Mesodermal cell (in vitro differentiated cells): ENCODE results near the gene PNRC1.
A peak's percentile ranks its signal among the peaks of the same experiment; 100 is the strongest.

Source experiments
- H3K27ac ChIP-seq: 2 replicates; pipeline ENCODE4 v1.7.0; 2013; ENCODE audit warnings: mild to moderate bottlenecking, low read depth, low read length, moderate library complexity; ENCODE audit not compliant: severe bottlenecking
- H3K36me3 ChIP-seq: 2 replicates; pipeline ENCODE4 v1.7.1; 2013; ENCODE audit warnings: mild to moderate bottlenecking, low read length, moderate library complexity; ENCODE audit not compliant: control insufficient read depth, insufficient read depth
- H3K4me1 ChIP-seq: one replicate; pipeline ENCODE4 v1.7.1; 2013; ENCODE audit warnings: mild to moderate bottlenecking, low read length; ENCODE audit not compliant: insufficient read depth, control insufficient read depth, poor library complexity, severe bottlenecking
- H3K4me3 ChIP-seq: 2 replicates; pipeline ENCODE4 v1.7.0; 2013; ENCODE audit warnings: low read length, control low read depth, mild to moderate bottlenecking; ENCODE audit not compliant: insufficient read depth, poor library complexity, severe bottlenecking; ENCODE audit errors: extremely low read depth
- H3K9me3 ChIP-seq: 2 replicates; pipeline ENCODE4 v1.7.1; 2013; ENCODE audit warnings: mild to moderate bottlenecking, low read length, moderate library complexity; ENCODE audit not compliant: control insufficient read depth
- WGBS, 2 experiments: methylation state at CpG; one replicate each; pipeline ENCODE4 v1.1.5; 2013; ENCODE audit warnings: missing lambda C conversion rate in 2 of 2; ENCODE audit not compliant: insufficient coverage in 2 of 2; 5-methylcytosine and 5-hydroxymethylcytosine counted together

The PNRC1 gene

GRCh38 chr6:89073840-89074239 lies 6.7 kb upstream of the PNRC1 start:
- 97 to 100% methylated on average over 2 of the region's 2 CpGs for WGBS, 2 experiments
- no peaks in the 10 kb centered on the region for H3K9me3 ChIP-seq
- H3K4me3 ChIP-seq, result no peak overlapping the region
- H3K27ac ChIP-seq, result no peak overlapping the region
- no peaks in the 10 kb centered on the region for H3K36me3 ChIP-seq
- H3K4me1 ChIP-seq, result no peaks in the 10 kb centered on the region

GRCh38 chr6:89079511-89080234 lies 878 bp upstream of the PNRC1 start:
- peak overlapping the region; percentile 98 for H3K27ac ChIP-seq
- peaks cover 25% of the 10 kb centered on the region for H3K36me3 ChIP-seq
- peaks cover 2% of the 10 kb centered on the region for H3K4me1 ChIP-seq
- 0 to 6% methylated on average over 8 to 13 of the region's 20 CpGs for WGBS, 2 experiments
- H3K9me3 ChIP-seq, result no peaks in the 10 kb centered on the region
- H3K4me3 ChIP-seq, result peak overlapping the region; percentile 99

GRCh38 chr6:89081129-89081422 lies 525 bp downstream of the PNRC1 start:
- WGBS, 2 experiments, result 0% methylated on average over 20 to 25 of the region's 36 CpGs
- Histone ChIP-seq H3K27ac (peak overlapping the region; percentile 98), H3K4me1 (peaks cover 2% of the 10 kb centered on the region), H3K9me3 (no peaks in the 10 kb centered on the region), H3K36me3 (peaks cover 37% of the 10 kb centered on the region), H3K4me3 (peak overlapping the region; percentile 99)

- peak overlapping the region; percentile 99 for H3K4me3 ChIP-seq
- 0% methylated on average over 29 to 42 of the region's 69 CpGs for WGBS, 2 experiments
- H3K27ac ChIP-seq, result peak overlapping the region; percentile 98
- H3K4me1 ChIP-seq, result peaks cover 2% of the 10 kb centered on the region
- no peaks in the 10 kb centered on the region for H3K9me3 ChIP-seq
- H3K36me3 ChIP-seq, result peaks cover 37% of the 10 kb centered on the region
Observed at GRCh38 chr6:89081423-89082322, 1.1 kb downstream of the PNRC1 start.

GRCh38 chr6:89082486-89082891 lies 1.9 kb downstream of the PNRC1 start:
- H3K4me3 ChIP-seq, result peak overlapping the region; percentile 99

GRCh38 chr6:89084542-89084941 lies 4.0 kb downstream of the PNRC1 start:
- no peak overlapping the region for H3K4me3 ChIP-seq
- H3K4me1 ChIP-seq, result peaks cover 2% of the 10 kb centered on the region
- H3K27ac ChIP-seq, result no peak overlapping the region
- peaks cover 37% of the 10 kb centered on the region for H3K36me3 ChIP-seq
- H3K9me3 ChIP-seq, result no peaks in the 10 kb centered on the region

More at GRCh38 chr6:89082486-89082891, 1.9 kb downstream of the PNRC1 start:
- Histone ChIP-seq H3K27ac (peak overlapping the region; percentile 83), H3K9me3 (no peaks in the 10 kb centered on the region), H3K4me1 (peaks cover 2% of the 10 kb centered on the region), H3K36me3 (peaks cover 37% of the 10 kb centered on the region)
- WGBS, 2 experiments, result 16 to 19% methylated on average over 2 to 6 of the region's 9 CpGs

- peaks cover 37% of the 10 kb centered on the region for H3K36me3 ChIP-seq
- no peak overlapping the region for H3K27ac ChIP-seq
- H3K4me3 ChIP-seq, result no peak overlapping the region
- H3K9me3 ChIP-seq, result no peaks in the 10 kb centered on the region
- 23 to 54% methylated on average over 2 of the region's 3 CpGs for WGBS, 2 experiments
- H3K4me1 ChIP-seq, result no peaks in the 10 kb centered on the region
Observed at GRCh38 chr6:89084954-89085353, 4.4 kb downstream of the PNRC1 start.

GRCh38 chr6:89085409-89086205 lies 5.1 kb downstream of the PNRC1 start:
- H3K27ac ChIP-seq, result no peak overlapping the region
- H3K4me3 ChIP-seq, result no peak overlapping the region
- H3K9me3 ChIP-seq, result no peaks in the 10 kb centered on the region
- H3K4me1 ChIP-seq, result no peaks in the 10 kb centered on the region
- peaks cover 37% of the 10 kb centered on the region for H3K36me3 ChIP-seq
- WGBS, 2 experiments, result 94 to 97% methylated on average over 9 to 10 of the region's 12 CpGs

- Histone ChIP-seq H3K36me3 (peaks cover 30% of the 10 kb centered on the region), H3K4me1 (no peaks in the 10 kb centered on the region), H3K9me3 (no peaks in the 10 kb centered on the region), H3K4me3 (no peak overlapping the region), H3K27ac (no peak overlapping the region)
- WGBS, 2 experiments, result no CpG with 5 or more reads among the region's 1 CpG
Observed at GRCh38 chr6:89087881-89088280, 7.3 kb downstream of the PNRC1 start.

GRCh38 chr6:89098461-89098860 lies 17.9 kb downstream of the PNRC1 start:
- no peaks in the 10 kb centered on the region for H3K9me3 ChIP-seq
- H3K27ac ChIP-seq, result no peak overlapping the region

More at GRCh38 chr6:89098461-89098860, 17.9 kb downstream of the PNRC1 start:
- no peak overlapping the region for H3K4me3 ChIP-seq
- H3K4me1 ChIP-seq, result no peaks in the 10 kb centered on the region
- WGBS, 2 experiments, result 98 to 100% methylated on average over 4 to 7 of the region's 8 CpGs
- H3K36me3 ChIP-seq, result peaks cover 10% of the 10 kb centered on the region
